Stimulated activated CD8-positive, alpha-beta memory T cell treated with anti-CD3 and anti-CD28 coated beads, Interleukin-15, amount 100 ng/mL, for 48 hours (primary cell): ENCODE data around the gene ATP6V0E2.

Source experiments
- DNase-seq, 2 donors: peaks; one replicate each; pipeline ENCODE4 v3.0.0-alpha.2; 2020; ENCODE audit warnings: low read depth in 2 of 2

The ATP6V0E2 gene

DNA sequence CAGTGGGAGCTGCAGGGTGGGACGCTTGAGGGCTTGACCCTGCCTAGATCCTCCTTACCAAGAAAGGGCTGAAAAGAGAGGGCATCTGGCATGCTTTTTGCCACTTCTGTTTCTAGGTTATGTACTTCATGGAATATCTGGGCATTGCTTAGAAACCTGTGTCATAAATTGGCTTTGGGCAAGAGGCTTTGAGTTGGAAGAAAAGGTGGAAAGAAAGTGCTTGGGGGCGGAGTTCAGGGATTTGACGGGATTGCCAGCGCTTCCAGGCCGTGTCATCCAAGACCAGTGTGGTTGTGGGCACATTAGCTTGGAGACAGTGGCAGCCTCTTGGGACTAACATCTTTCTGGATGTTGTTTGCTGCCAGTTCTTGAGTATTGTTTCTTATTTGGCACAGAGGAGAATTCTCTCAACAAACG, 34.8 kb upstream of the ATP6V0E2 start:
- no peak for DNase-seq

GRCh38 chr7:149839933-149840332, 33.8 kb upstream of the ATP6V0E2 start:
- no peak for DNase-seq

GRCh38 chr7:149843566-149843965, 30.2 kb upstream of the ATP6V0E2 start:
- no peak for DNase-seq

GRCh38 chr7:149844445-149844844, 29.3 kb upstream of the ATP6V0E2 start:
- no peak for DNase-seq

GRCh38 chr7:149845257-149845980, 28.4 kb upstream of the ATP6V0E2 start:
- DNase-seq: no peak

DNA sequence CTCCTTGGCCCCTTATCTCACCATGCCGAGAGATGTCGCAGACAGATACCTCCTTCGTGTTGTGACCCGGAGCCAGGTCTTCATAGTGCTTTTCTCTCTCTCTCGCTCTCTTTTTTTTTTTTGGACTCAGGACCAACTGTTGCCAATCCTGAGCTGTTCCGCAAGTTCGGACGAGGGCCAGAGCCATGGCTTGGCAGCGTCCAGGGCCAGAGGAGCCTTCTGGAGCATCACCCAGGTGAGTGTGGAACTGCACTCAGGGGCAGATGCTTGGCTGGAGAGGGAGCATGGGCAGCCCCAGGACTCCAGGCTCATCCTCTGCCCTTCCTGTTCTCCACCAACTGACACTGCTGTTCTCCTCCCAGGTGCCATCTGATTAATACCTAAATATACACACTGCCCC, 27.7 kb upstream of the ATP6V0E2 start:
- DNase-seq: no peak

DNA sequence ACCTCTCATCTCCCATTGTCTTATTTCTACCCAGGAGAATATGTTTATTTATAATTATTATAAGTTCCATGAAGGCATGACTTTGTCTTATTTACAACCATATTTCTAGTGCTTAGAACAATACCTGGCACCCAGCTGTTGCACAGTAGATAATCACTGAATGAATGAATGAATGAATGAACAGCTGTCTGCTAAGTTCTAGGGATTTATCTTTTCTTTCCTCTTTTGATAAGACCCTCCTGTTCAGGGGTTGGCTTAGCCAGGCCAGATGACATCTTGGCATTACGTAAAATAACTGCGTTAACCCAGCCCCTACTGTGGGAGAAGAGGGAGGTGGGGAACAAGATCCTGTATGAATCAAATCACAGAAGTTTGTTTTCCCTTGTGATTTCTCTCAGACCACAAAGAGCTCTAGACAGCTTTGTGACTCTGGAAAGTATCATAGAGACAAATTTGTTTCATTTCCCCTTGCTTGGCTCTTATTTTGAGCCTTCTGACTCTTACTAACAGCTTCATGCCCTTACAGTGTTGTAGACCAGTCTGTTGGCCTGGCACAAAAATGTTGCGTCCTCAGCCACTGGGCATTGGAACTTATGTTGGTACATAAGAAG, 27.2 kb upstream of the ATP6V0E2 start:
- no peak for DNase-seq

GRCh38 chr7:149849174-149849573, 24.6 kb upstream of the ATP6V0E2 start:
- no peak for DNase-seq

DNA sequence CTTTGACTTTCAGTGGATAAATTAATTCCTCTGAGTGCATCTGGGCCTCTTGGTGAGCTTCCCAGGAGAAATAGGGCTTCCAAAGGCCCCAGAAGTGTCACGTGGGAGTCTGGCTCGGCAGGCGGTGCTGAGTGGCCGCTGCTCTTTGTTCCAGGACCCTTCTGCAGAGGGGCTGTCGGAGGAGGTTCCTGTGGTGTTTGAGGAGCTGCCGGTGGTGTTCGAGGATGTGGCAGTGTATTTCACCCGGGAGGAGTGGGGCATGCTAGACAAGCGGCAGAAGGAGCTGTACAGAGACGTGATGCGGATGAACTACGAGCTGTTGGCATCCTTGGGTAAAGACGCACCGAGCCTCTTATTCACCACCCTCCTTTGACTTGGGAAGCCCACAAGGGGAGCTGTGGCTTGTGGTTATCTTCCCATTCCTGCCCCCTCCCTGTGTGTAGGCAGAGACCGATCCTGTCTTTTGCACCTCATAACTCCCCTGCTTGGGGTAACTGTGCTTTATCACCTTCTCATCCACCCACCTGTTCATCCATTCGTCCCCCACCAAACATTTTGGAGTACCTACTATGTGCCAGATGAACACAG, 23.7 kb upstream of the ATP6V0E2 start:
- DNase-seq: no peak

- no peak for DNase-seq
These were observed 23.1 kb upstream of the ATP6V0E2 start for GRCh38 chr7:149850716-149851115.

GRCh38 chr7:149851449-149851848, 22.3 kb upstream of the ATP6V0E2 start:
- DNase-seq: no peak

DNA sequence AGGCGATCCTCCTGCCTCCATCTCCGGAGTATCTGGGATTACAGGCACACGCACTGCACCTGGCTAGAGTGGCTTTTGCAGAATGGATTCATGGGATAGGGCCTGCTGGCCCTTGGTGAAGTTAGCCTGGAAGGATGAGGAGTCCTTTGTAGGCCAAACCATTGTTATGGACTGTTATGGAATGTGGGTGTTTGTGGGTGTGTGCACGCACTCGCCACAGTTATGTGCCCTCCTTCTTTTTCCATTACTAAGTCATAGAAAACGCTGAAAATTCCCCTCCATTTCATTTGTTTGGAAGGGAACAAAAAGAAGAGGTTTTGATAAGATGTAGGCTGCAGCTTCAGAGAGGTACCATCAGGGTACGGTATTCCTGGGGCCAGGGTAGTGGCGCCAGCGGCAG, 20.6 kb upstream of the ATP6V0E2 start:
- DNase-seq: no peak

GRCh38 chr7:149854611-149855360, 19.0 kb upstream of the ATP6V0E2 start:
- no peak for DNase-seq

DNA sequence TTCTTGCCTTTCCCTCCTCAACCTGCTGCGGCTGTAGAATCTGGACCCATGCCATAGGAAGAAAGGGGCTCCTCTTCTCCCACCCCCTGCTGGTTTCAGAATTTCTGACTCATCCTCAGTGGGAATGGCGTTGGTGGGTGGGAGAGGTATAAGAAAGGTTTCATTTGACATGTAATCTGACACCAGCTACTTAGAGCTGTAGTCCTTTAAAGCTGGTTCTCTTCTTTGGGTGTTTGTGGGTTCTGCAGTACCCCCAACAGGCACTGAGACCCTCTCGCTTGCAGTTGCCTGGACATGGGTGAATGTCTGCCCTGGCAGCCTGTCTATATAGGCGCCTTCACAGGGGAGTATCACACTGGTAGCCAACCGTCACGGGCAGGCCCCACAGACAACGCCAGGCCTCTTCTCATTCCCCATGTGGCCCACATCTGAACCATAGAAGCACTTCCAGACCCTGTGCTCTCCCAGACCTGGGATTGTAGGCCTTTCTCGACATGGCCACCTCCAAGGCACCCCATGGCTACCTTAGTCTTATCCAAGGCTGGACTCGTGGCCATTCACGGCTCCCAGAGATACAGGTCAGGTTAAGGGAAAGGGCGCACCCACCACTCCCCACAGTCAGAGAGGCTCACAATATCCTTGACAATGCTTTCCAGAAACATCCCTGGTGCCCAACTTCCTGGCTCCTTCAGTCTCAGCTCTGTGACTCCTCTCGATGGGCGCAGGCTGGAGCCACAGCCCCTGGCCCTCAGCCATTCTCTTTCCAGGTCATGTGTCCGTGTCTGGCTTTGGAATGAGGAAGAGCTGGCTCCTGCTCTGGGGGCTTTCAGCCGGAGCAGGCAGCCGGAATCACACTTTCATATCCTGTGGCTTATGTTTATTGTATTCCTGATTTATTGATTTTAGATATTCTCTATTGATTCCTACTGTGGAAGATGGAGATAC, 18.1 kb upstream of the ATP6V0E2 start:
- no peak for DNase-seq

DNA sequence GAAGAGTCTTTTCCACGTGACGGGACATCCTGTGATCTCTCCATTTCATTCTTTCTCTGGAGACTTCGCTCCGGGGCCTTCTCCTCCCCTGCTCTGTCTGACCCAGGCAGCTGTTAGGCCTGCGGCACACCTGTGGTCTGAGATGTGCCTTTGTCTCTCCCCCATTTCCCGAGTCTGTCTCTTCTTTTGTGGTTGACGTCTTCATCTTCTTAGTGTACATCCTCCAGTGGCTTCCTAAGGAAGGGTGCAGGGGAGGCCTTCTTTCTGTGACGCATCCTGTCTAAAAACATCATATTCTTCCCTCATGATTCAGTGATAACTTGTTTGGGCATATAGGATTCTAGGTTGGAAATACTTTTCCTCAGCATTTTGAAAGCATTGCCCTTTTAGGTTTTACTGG, 17.2 kb upstream of the ATP6V0E2 start:
- DNase-seq: no peak

- DNase-seq: no peak
These were observed 14.4 kb upstream of the ATP6V0E2 start for GRCh38 chr7:149859369-149859768.

- no peak for DNase-seq
These were observed 13.9 kb upstream of the ATP6V0E2 start for GRCh38 chr7:149859876-149860275.

DNA sequence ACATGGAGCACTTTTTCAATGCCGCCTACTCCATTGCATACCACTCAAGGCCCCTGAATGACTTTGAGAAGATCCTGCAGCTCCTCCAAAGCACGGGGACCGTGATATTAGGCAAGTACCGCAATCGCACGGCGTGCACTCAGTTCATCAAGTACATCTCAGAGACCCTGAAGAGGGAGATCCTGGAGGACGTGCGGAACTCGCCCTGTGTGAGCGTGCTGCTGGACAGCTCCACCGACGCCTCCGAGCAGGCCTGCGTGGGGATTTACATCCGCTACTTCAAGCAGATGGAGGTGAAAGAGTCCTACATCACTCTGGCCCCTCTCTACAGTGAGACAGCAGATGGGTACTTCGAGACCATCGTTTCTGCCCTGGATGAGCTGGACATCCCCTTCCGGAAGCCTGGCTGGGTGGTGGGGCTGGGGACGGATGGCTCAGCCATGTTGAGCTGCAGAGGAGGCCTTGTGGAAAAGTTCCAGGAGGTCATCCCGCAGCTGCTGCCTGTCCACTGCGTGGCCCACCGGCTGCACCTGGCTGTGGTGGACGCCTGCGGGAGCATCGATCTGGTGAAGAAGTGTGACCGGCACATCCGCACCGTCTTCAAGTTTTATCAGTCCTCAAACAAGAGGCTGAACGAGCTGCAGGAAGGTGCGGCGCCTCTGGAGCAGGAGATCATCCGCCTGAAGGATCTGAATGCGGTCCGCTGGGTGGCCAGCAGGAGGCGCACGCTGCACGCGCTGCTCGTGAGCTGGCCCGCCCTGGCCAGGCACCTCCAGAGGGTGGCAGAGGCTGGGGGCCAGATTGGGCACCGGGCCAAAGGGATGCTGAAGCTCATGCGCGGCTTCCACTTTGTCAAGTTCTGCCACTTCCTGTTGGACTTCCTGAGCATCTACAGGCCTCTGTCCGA, 12.7 kb upstream of the ATP6V0E2 start:
- DNase-seq: no peak

- DNase-seq: no peak
These were observed 12.1 kb upstream of the ATP6V0E2 start for GRCh38 chr7:149861728-149862045.

DNA sequence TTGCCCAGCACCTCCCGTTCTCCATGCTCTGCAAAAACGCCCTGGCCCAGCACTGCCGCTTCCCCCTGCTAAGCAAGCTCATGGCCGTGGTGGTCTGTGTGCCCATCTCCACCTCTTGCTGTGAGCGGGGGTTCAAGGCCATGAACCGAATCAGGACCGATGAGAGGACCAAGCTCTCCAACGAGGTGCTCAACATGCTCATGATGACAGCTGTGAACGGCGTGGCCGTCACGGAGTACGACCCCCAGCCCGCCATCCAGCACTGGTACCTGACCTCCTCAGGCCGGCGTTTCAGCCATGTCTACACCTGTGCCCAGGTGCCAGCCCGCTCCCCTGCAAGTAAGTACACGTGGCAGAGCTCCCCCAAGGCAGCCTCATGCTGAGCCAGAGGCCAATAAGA, 11.6 kb upstream of the ATP6V0E2 start:
- DNase-seq: no peak

- DNase-seq: no peak
These were observed 10.3 kb upstream of the ATP6V0E2 start for GRCh38 chr7:149863500-149863899.
